Activated T-helper 1 cell treated with anti-CD3 and anti-CD28 coated beads, Interleukin-12 subunit alpha, Interleukin-12 subunit beta, Interleukin-2, Interleukin-4 antibody, amounts not matched to agents 30 ng/mL and 10 ng/mL and 1 ng/mL, durations not matched to agents 14 hours and 24 hours and 36 hours (primary cell): ENCODE data around the gene KIF20B. TPM values are rescaled to one million over a fixed set of nuclear protein-coding genes. Genes with fewer than 3 reads are reported as not detected.
A peak's percentile ranks its signal among the peaks of the same experiment; 100 is the strongest.

Source experiments
- DNase-seq: peaks from one replicate; pipeline ENCODE4 v3.0.0; 2021; ENCODE audit warnings: low spot score
- H3K27ac Mint-ChIP-seq: one replicate; pipeline ENCODE4 v1.8.0; 2021; ENCODE audit warnings: mild to moderate bottlenecking, mixed read lengths
- H3K27me3 Mint-ChIP-seq: one replicate; pipeline ENCODE4 v1.8.0; 2022; ENCODE audit warnings: mild to moderate bottlenecking, moderate library complexity, mixed read lengths; ENCODE audit not compliant: insufficient read depth
- H3K36me3 Mint-ChIP-seq: one replicate; pipeline ENCODE4 v1.8.0; 2021; ENCODE audit warnings: low read depth, mixed read lengths
- H3K4me1 Mint-ChIP-seq: one replicate; pipeline ENCODE4 v1.8.0; 2021; ENCODE audit warnings: low read depth, mixed read lengths
- H3K4me3 Mint-ChIP-seq: one replicate; pipeline ENCODE4 v1.8.0; 2021; ENCODE audit warnings: mild to moderate bottlenecking, moderate library complexity, mixed read lengths
- H3K9me3 Mint-ChIP-seq: one replicate; pipeline ENCODE4 v1.8.0; 2021; ENCODE audit warnings: mixed read lengths
- intact Hi-C: fragments of 100-400 bp; cut with micrococcal nuclease; formaldehyde crosslinking; loops from one replicate; pipeline ENCODE4 v1.15.1; 2024
- total RNA-seq: library from RNA; stranded (reverse); gene quantifications from 2 replicates; pipeline ENCODE4 v1.2.3, GENCODE V29; 2022

Gene KIF20B
- total RNA-seq, 1 donor from 2014 or later, result 48.7 TPM

DNA sequence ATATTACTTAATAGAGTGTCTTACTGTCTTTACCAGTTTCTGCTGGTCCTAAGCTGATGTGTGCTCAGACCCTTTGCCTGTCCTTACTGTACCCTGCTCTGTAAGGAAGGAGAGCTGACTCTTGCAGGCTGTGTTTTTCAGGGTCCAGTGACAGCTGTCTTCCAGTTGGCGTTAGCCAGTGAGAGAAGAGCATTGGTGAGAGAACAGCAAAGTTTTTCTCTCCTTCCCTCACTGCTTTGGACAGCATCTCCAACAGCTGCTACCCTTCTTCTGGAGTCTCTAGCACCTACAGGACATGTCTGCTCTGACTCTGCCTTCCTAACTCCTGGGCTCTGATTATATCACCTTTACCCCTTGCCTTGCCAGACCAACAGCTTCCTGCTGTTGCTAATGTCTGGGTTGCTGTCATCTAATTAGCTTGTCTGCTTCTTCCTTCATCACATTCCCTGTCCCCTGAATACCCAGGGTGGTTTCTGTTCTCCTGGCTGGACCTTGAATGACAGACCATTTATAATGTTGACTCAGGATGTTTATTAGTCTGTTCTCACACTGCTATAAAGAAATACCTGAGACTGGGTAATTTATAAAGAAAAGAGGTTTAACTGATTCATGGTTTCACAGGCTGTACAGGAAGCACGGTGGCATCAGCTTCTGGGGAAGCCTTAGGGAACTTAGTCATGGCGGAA lies 32.9 kb upstream of the KIF20B start:
- Mint-ChIP-seq H3K4me3 (no peak overlapping the region), H3K4me1 (no peaks in the 10 kb centered on the region), H3K27ac (no peak overlapping the region), H3K36me3 (no peaks in the 10 kb centered on the region), H3K27me3 (peaks cover 14% of the 10 kb centered on the region), H3K9me3 (no peaks in the 10 kb centered on the region)
- no peak for DNase-seq
- intact Hi-C loops, result no loop called here

DNA sequence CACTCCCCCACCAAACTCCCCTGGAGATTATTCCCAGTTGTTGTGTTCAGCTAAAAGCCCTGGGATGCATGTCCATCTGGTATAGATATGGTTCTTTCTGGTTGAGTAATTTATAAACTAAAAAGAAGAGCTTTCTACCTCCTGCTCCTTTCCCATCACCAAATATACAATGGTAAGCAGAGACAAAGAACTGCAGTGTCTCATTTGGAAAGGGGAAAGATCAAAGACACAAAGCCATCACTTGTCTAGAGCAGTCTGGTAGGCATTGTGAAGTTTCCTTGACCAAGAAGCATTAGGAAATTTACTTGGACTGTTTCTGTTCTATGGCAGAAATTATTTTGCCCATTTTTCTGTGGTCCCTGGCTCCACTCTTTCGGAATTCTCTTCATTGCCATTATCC lies 31.4 kb upstream of the KIF20B start:
- no peaks in the 10 kb centered on the region for H3K9me3 Mint-ChIP-seq
- H3K27me3 Mint-ChIP-seq, result peaks cover 14% of the 10 kb centered on the region
- DNase-seq, result no peak
- H3K36me3 Mint-ChIP-seq, result no peaks in the 10 kb centered on the region
- H3K27ac Mint-ChIP-seq, result no peak overlapping the region
- H3K4me1 Mint-ChIP-seq, result no peaks in the 10 kb centered on the region
- H3K4me3 Mint-ChIP-seq, result no peak overlapping the region
- intact Hi-C loops, result no loop called here

GRCh38 chr10:89670926-89671325 lies 30.5 kb upstream of the KIF20B start:
- Mint-ChIP-seq H3K36me3 (no peaks in the 10 kb centered on the region), H3K27ac (no peak overlapping the region), H3K4me1 (no peaks in the 10 kb centered on the region), H3K27me3 (peaks cover 11% of the 10 kb centered on the region), H3K9me3 (no peaks in the 10 kb centered on the region), H3K4me3 (no peak overlapping the region)
- DNase-seq, result no peak
- intact Hi-C loops, result no loop called here

GRCh38 chr10:89677341-89677740 lies 24.0 kb upstream of the KIF20B start:
- H3K4me1 Mint-ChIP-seq, result no peaks in the 10 kb centered on the region
- no peak overlapping the region for H3K27ac Mint-ChIP-seq
- no peaks in the 10 kb centered on the region for H3K9me3 Mint-ChIP-seq
- H3K4me3 Mint-ChIP-seq, result no peak overlapping the region
- no peaks in the 10 kb centered on the region for H3K36me3 Mint-ChIP-seq
- no peak for DNase-seq
- intact Hi-C loops, result no loop called here
- H3K27me3 Mint-ChIP-seq, result peaks cover 10% of the 10 kb centered on the region

DNA sequence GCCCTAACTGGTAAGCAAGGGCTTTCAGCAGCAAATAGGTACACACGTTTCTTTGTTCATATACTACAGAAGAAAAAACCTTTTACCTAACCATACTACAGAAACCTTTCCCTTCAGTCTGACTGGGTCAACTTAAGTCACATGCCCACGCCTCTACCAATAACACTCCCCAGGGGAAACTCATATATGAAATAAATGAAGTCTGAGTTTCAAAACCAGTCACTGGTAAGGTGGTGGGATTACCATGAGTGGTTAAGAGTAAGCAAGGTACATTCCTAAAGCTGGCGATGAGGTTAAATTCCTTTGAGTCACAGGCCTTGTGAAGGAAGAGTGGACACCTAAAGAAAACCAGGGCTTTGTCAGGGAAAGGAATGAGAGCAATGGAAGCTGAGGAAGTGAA lies 21.4 kb upstream of the KIF20B start:
- no peak for DNase-seq
- H3K9me3 Mint-ChIP-seq, result no peaks in the 10 kb centered on the region
- peaks cover 24% of the 10 kb centered on the region for H3K27me3 Mint-ChIP-seq

GRCh38 chr10:89683883-89684282 lies 17.5 kb upstream of the KIF20B start:
- Mint-ChIP-seq H3K36me3 (peaks cover 2% of the 10 kb centered on the region), H3K27ac (no peak overlapping the region), H3K4me3 (no peak overlapping the region), H3K4me1 (no peaks in the 10 kb centered on the region), H3K9me3 (no peaks in the 10 kb centered on the region), H3K27me3 (peaks cover 37% of the 10 kb centered on the region)
- no peak for DNase-seq
- intact Hi-C loops, result no loop called here

More for the DNA sequence above, 21.4 kb upstream of the KIF20B start:
- Mint-ChIP-seq H3K4me3 (no peak overlapping the region), H3K4me1 (no peaks in the 10 kb centered on the region), H3K36me3 (no peaks in the 10 kb centered on the region), H3K27ac (no peak overlapping the region)
- intact Hi-C loops, result no loop called here

GRCh38 chr10:89684604-89685003 lies 16.8 kb upstream of the KIF20B start:
- no peak for DNase-seq
- Mint-ChIP-seq H3K9me3 (no peaks in the 10 kb centered on the region), H3K4me1 (no peaks in the 10 kb centered on the region), H3K27ac (no peak overlapping the region), H3K27me3 (peaks cover 38% of the 10 kb centered on the region), H3K36me3 (peaks cover 2% of the 10 kb centered on the region), H3K4me3 (no peak overlapping the region)
- intact Hi-C loops, result no loop called here

DNA sequence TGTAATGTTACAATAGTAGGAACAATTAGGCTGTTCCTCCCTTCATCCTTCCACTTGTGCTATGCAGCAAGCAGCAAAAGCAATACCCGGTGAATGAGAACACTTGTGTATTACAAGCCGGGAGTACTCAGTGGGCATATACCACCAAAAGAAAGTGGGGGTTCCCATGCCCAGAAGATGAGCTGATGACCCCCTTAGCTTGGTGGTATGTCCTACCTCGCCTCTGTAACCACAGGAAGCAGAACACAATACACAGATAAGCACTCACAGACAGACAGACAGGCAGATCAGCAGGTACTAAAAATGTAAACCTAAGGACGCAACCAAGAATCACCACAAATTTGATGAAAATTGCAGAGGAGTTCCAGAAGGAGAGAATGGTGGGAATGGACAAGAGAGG lies 15.5 kb upstream of the KIF20B start:
- Mint-ChIP-seq H3K4me3 (no peak overlapping the region), H3K9me3 (no peaks in the 10 kb centered on the region), H3K27ac (no peak overlapping the region), H3K36me3 (peaks cover 2% of the 10 kb centered on the region), H3K27me3 (peaks cover 35% of the 10 kb centered on the region), H3K4me1 (no peaks in the 10 kb centered on the region)
- intact Hi-C loops, result no loop called here
- no peak for DNase-seq

- no peak overlapping the region for H3K27ac Mint-ChIP-seq
- intact Hi-C loops, result no loop called here
These were observed 11.4 kb upstream of the KIF20B start for GRCh38 chr10:89690027-89690426.

DNA sequence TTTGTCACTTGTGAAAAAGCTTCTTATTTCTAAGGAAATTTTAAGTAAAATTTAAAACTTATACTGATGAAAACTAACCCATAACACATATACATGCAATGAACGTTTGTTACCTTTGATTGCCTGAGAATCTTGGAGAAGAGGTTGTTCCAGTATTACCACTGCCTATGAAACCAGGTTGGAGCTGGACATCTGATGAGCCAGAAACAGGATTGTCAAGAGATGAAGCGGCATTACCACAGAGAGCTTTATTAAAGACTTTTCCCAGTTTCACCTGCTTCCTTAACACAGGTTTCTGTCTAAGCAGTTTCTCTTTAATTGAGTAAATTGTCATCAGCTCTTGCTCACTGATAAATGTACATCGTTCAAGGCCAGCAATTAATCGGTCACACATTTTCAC lies 9.0 kb upstream of the KIF20B start:
- no peak for DNase-seq
- Mint-ChIP-seq H3K36me3 (peaks cover 5% of the 10 kb centered on the region), H3K4me1 (no peaks in the 10 kb centered on the region), H3K27ac (no peak overlapping the region), H3K4me3 (no peak overlapping the region), H3K9me3 (no peaks in the 10 kb centered on the region), H3K27me3 (peaks cover 11% of the 10 kb centered on the region)
- intact Hi-C loops, result no loop called here

More at GRCh38 chr10:89690027-89690426, 11.4 kb upstream of the KIF20B start:
- H3K27me3 Mint-ChIP-seq, result peaks cover 22% of the 10 kb centered on the region
- peaks cover 2% of the 10 kb centered on the region for H3K36me3 Mint-ChIP-seq
- H3K4me3 Mint-ChIP-seq, result no peak overlapping the region
- H3K9me3 Mint-ChIP-seq, result no peaks in the 10 kb centered on the region
- H3K4me1 Mint-ChIP-seq, result no peaks in the 10 kb centered on the region
- DNase-seq, result no peak

- Mint-ChIP-seq H3K4me1 (no peaks in the 10 kb centered on the region), H3K9me3 (no peaks in the 10 kb centered on the region), H3K4me3 (no peak overlapping the region), H3K36me3 (peaks cover 3% of the 10 kb centered on the region), H3K27ac (no peak overlapping the region), H3K27me3 (peaks cover 6% of the 10 kb centered on the region)
- intact Hi-C loops, result no loop called here
- DNase-seq, result no peak
These were observed 8.2 kb upstream of the KIF20B start for GRCh38 chr10:89693176-89693575.

- DNase-seq, result no peak
- Mint-ChIP-seq H3K27ac (no peak overlapping the region), H3K9me3 (no peaks in the 10 kb centered on the region), H3K4me1 (peaks cover 9% of the 10 kb centered on the region), H3K27me3 (peaks cover 4% of the 10 kb centered on the region), H3K4me3 (no peak overlapping the region), H3K36me3 (peaks cover 5% of the 10 kb centered on the region)
- intact Hi-C loops, result no loop called here
These were observed 6.1 kb upstream of the KIF20B start for GRCh38 chr10:89695307-89695706.

DNA sequence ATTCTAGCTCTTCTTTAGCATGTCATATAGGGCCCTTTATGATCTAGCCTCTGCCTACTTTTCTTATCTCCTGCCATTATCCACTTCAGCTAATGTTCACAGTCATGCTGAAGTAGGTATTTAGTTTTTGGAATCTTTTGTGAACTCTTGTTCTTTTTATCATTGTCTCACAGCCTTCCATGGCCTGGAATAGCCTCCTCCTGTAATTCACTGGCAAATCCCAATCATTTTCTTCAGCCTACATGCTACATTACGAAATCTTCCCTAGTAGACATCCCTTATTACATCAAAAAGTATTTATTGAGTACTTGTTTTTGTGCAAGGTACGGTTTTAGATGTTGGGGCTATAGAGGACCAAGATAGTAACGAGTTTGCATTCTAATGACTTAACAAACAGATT lies 3.4 kb upstream of the KIF20B start:
- DNase-seq, result no peak
- H3K4me3 Mint-ChIP-seq, result no peak overlapping the region

GRCh38 chr10:89699581-89700064 lies 1.8 kb upstream of the KIF20B start:
- Mint-ChIP-seq H3K9me3 (no peaks in the 10 kb centered on the region), H3K27ac (no peak overlapping the region)
- intact Hi-C loops, result loop anchor here (2.0 to 10.0 kb wide), 6 partner anchors 39 to 1837 kb away; partner anchors contain the start of genes FAS, KLLN, PTEN and RPP30

More for the DNA sequence above, 3.4 kb upstream of the KIF20B start:
- intact Hi-C loops, result no loop called here
- Mint-ChIP-seq H3K36me3 (peaks cover 6% of the 10 kb centered on the region), H3K9me3 (no peaks in the 10 kb centered on the region), H3K27ac (no peak overlapping the region), H3K27me3 (no peaks in the 10 kb centered on the region), H3K4me1 (peaks cover 31% of the 10 kb centered on the region)

More at GRCh38 chr10:89699581-89700064, 1.8 kb upstream of the KIF20B start:
- Mint-ChIP-seq H3K27me3 (no peaks in the 10 kb centered on the region), H3K36me3 (peaks cover 9% of the 10 kb centered on the region), H3K4me3 (peak overlapping the region; percentile 35), H3K4me1 (peaks cover 45% of the 10 kb centered on the region)
- DNase-seq, result no peak
